ENCODE measurements around the gene AATK. TPM values are rescaled to one million over a fixed set of nuclear protein-coding genes. Genes with fewer than 3 reads are reported as not detected.

Gene AATK
- total RNA-seq, 4 donors from 2014 or later, result 247 to 385 (median 322) TPM

DNA sequence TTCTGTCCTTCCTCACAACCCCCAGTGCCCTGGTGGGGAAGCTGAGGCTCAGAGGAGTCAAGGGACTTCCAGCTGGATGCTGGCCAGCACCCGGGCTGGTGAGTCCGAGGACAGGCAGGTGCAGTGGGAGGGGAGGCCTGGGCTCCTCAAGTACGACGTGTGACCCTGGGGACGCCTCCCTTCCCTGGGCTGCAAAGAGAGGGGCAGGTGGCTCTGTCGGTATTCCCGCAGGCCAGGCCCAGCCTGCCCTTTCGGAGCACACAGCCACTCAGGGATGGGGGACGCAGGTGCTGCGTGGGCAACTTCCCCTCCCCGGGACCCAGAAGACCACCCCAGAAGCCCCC is 33.9 kb downstream of the AATK start:
- Histone ChIP-seq H3K4me1 (peaks cover 0 to 54% (median 11%) of the 10 kb centered on the region in 4 donors), H3K4me3 (peak overlapping the region; percentile 35 to 65 (median 44)), H3K27me3 (no peaks in the 10 kb centered on the region), H3K27ac (peak overlapping the region; percentile 77 to 95 (median 87)), H3K36me3 (peaks cover 0 to 15% (median 0%) of the 10 kb centered on the region in 3 donors), H3K9me3 (no peaks in the 10 kb centered on the region)
- TF ChIP-seq EP300 (IDR thresholded peaks at IDR 0.05), result no peak
- TF ChIP-seq, protein P1, sequence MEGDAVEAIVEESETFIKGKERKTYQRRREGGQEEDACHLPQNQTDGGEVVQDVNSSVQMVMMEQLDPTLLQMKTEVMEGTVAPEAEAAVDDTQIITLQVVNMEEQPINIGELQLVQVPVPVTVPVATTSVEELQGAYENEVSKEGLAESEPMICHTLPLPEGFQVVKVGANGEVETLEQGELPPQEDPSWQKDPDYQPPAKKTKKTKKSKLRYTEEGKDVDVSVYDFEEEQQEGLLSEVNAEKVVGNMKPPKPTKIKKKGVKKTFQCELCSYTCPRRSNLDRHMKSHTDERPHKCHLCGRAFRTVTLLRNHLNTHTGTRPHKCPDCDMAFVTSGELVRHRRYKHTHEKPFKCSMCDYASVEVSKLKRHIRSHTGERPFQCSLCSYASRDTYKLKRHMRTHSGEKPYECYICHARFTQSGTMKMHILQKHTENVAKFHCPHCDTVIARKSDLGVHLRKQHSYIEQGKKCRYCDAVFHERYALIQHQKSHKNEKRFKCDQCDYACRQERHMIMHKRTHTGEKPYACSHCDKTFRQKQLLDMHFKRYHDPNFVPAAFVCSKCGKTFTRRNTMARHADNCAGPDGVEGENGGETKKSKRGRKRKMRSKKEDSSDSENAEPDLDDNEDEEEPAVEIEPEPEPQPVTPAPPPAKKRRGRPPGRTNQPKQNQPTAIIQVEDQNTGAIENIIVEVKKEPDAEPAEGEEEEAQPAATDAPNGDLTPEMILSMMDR (IDR thresholded peaks at IDR 0.05), result no peak
- no peak for TF ChIP-seq POLR2A (IDR thresholded peaks at IDR 0.05)
- WGBS, 2 donors, result no CpG with 5 or more reads among the region's 11 CpGs
- DNase-seq (ENCODE audit: low spot score in 2 of 2), result no peak

DNA sequence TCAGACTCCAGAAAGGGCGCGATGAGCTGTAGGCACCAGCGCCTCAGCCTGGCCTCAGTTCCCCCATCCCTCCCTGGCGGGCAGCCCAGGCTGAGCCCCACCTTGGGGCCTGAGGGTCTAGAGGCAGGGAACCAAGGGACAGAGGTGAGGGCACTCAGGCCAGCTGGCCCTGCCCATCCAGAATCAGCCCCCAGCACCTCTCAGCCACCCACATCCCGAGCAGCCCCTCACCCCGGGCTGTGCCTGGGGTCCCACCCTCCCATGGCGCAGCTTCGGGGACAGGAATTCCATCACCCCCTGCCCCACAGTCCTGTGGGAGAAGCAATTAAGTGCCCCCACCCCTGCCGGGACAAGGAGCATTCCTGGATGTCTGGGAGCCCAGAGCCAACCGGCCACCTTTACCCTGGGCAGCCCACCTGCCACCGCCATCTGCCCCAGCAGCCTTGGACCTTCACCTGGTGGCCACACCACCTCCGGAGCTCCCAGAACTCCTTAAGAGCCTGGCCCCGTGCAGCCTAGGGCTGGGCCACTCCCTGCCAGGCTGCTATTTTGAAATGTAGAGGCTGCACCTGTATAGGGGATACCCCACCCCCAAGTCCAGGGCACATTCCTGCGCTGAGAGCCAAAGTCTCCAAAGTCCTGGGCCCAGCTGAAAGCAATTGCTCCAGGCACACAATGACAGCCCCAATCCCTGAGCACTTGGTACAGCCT is 34.4 kb downstream of the AATK start:
- Histone ChIP-seq H3K9me3 (no peaks in the 10 kb centered on the region), H3K36me3 (peaks cover 0 to 20% (median 0%) of the 10 kb centered on the region in 3 donors), H3K4me3 (peak overlapping the region; percentile 35 to 65 (median 44)), H3K4me1 (peaks cover 0 to 53% (median 11%) of the 10 kb centered on the region in 4 donors), H3K27me3 (no peaks in the 10 kb centered on the region), H3K27ac (peak overlapping the region; percentile 77 to 95 (median 87))
- no peak for DNase-seq (ENCODE audit: low spot score in 2 of 2)
- WGBS, 2 donors, result 43 to 67% methylated on average over 11 to 14 of the region's 14 CpGs
- TF ChIP-seq, protein P1 (IDR thresholded peaks at IDR 0.05), result no peak
- TF ChIP-seq POLR2A (IDR thresholded peaks at IDR 0.05) (no peak), EP300 (IDR thresholded peaks at IDR 0.05) (no peak)

DNA sequence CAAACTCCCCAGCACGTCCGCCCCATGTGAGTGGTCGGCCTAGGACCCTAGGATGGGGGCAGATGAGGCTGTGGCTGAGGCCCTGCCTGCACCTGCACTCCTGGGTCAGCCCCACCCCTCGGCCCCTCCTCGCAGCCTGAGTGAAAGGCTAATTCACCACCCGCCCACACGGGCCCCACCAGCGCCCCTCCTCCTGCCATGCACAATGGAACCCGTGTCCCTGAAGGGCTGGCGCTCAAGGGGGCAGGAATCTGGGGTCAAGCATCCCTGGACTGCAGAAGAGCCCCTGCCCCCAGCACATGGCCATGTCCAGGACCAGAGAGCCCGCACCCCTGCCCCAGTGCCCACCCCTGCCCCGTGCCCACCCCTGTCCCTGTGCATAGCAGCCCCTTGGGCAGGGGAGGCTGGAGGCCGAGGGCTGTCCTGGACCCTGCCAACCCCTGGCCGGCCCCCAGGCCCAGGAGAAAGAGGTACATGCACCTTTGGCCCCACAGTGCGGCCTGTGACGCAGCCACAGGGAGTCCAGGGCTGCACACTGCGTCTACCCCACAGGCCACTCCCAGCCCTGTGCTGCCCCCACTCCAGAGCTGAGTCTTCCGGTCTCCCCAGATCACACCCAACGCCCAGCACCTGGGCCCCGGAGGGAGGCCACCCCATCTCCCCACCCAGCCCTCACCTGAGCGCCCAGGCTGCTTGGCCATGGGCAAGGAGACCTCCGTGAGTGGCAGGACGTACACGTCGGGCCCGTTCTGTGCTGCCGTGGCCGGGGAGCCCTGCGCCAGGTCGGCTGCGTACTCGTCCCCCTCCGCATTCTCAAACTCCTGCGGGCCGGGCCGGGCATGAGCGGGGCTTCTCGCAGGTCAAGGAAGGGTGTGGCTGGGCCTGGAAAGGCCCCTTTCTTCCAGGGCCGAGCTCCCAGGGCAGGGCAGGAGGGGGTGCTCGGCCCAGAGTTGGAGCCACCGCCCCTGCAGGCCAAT is 35.3 kb downstream of the AATK start:
- Histone ChIP-seq H3K36me3 (peaks cover 0 to 28% (median 0%) of the 10 kb centered on the region in 3 donors), H3K4me1 (peaks cover 0 to 44% (median 11%) of the 10 kb centered on the region in 4 donors), H3K27ac (peak overlapping the region; percentile 77 to 95 (median 87)), H3K27me3 (no peaks in the 10 kb centered on the region), H3K9me3 (no peaks in the 10 kb centered on the region), H3K4me3 (peak overlapping the region; percentile 35 to 65 (median 44))
- 44 to 51% methylated on average over 15 to 33 of the region's 41 CpGs for WGBS, 2 donors
- no peak for DNase-seq (ENCODE audit: low spot score in 2 of 2)
- TF ChIP-seq EP300 (IDR thresholded peaks at IDR 0.05) (peak in 1 of 2 donors; percentile 76), POLR2A (IDR thresholded peaks at IDR 0.05) (no peak)
- TF ChIP-seq, protein P1 (IDR thresholded peaks at IDR 0.05), result no peak

DNA sequence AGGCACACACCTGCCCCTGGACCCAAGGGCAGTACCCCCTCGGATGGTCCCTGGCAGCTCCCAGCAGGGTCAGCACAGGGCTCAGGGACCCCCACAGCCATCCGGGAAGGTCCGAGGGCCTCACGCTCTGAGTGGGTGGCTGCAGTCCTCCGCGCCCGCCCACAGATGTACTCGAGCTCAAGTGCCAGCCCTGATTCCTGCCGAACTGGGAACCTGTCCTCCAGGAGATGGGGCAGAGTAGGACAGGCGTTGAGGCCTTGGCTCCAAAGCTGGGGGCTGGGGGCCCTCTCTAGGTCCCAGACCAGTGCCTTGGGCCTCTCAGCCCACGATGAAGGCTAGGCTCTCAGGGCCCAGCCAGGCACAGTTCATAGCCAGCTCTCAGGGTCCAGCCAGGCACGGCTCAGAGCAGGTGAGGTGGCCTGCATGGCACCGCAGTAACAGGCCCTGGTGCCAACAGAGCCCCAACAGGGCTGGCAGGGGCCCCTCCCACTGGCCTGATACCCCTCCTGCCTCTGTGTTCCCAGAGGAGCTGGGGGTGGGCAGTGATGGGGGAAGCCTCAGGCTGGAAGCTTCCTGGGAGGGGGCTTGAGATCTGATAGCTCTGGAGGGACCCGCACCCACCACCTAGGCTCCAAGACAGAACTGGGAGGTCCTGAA is 36.2 kb downstream of the AATK start:
- no peaks in the 10 kb centered on the region for H3K27me3 ChIP-seq
- 57 to 80% methylated on average over 2 to 7 of the region's 14 CpGs for WGBS, 2 donors
- DNase-seq (ENCODE audit: low spot score in 2 of 2), result no peak
- peaks cover 0 to 28% (median 0%) of the 10 kb centered on the region in 3 donors for H3K36me3 ChIP-seq
- TF ChIP-seq, protein P1 (IDR thresholded peaks at IDR 0.05), result no peak
- TF ChIP-seq EP300 (IDR thresholded peaks at IDR 0.05), result no peak
- no peak for TF ChIP-seq POLR2A (IDR thresholded peaks at IDR 0.05)
- H3K27ac ChIP-seq, result peak overlapping the region; percentile 19 to 95 (median 85)
- peaks cover 0 to 40% (median 11%) of the 10 kb centered on the region in 4 donors for H3K4me1 ChIP-seq
- peak overlapping the region; percentile 13 to 65 (median 36) for H3K4me3 ChIP-seq
- no peaks in the 10 kb centered on the region for H3K9me3 ChIP-seq

Data from tibial nerve (tissue), 4 donors.